Activated naive CD8-positive, alpha-beta T cell (primary cell): ENCODE results near the gene NBEA.

Experiments
- H3K27ac Mint-ChIP-seq: one replicate; pipeline ENCODE4 v1.8.0; 2021; ENCODE audit warnings: mixed read lengths
- H3K27me3 Mint-ChIP-seq: one replicate; pipeline ENCODE4 v1.8.0; 2021; ENCODE audit warnings: mixed read lengths
- H3K36me3 Mint-ChIP-seq: one replicate; pipeline ENCODE4 v1.8.0; 2021; ENCODE audit warnings: mixed read lengths
- H3K4me1 Mint-ChIP-seq: one replicate; pipeline ENCODE4 v1.8.0; 2021; ENCODE audit warnings: low read depth, mixed read lengths
- H3K4me3 Mint-ChIP-seq: one replicate; pipeline ENCODE4 v1.8.0; 2021; ENCODE audit warnings: mild to moderate bottlenecking, mixed read lengths
- H3K9me3 Mint-ChIP-seq: one replicate; pipeline ENCODE4 v1.8.0; 2021; ENCODE audit warnings: low read depth, mixed read lengths

NBEA gene

GRCh38 chr13:35598233-35598632 is 656.2 kb downstream of the NBEA start:
- Mint-ChIP-seq H3K9me3 (no peaks in the 10 kb centered on the region), H3K4me3 (no peak overlapping the region)

GRCh38 chr13:35598790-35599369 is 656.8 kb downstream of the NBEA start:
- H3K27me3 Mint-ChIP-seq, result no peaks in the 10 kb centered on the region
- no peak overlapping the region for H3K27ac Mint-ChIP-seq
- no peaks in the 10 kb centered on the region for H3K9me3 Mint-ChIP-seq
- H3K36me3 Mint-ChIP-seq, result no peaks in the 10 kb centered on the region
- no peak overlapping the region for H3K4me3 Mint-ChIP-seq
- no peaks in the 10 kb centered on the region for H3K4me1 Mint-ChIP-seq

More at GRCh38 chr13:35598233-35598632, 656.2 kb downstream of the NBEA start:
- no peaks in the 10 kb centered on the region for H3K27me3 Mint-ChIP-seq
- no peaks in the 10 kb centered on the region for H3K36me3 Mint-ChIP-seq
- no peaks in the 10 kb centered on the region for H3K4me1 Mint-ChIP-seq
- H3K27ac Mint-ChIP-seq, result no peak overlapping the region

GRCh38 chr13:35599384-35599783 is 657.3 kb downstream of the NBEA start:
- no peaks in the 10 kb centered on the region for H3K4me1 Mint-ChIP-seq
- no peaks in the 10 kb centered on the region for H3K36me3 Mint-ChIP-seq
- H3K4me3 Mint-ChIP-seq, result no peak overlapping the region
- H3K9me3 Mint-ChIP-seq, result no peaks in the 10 kb centered on the region
- no peaks in the 10 kb centered on the region for H3K27me3 Mint-ChIP-seq
- no peak overlapping the region for H3K27ac Mint-ChIP-seq

GRCh38 chr13:35600137-35600536 is 658.1 kb downstream of the NBEA start:
- Mint-ChIP-seq H3K27ac (no peak overlapping the region), H3K4me1 (no peaks in the 10 kb centered on the region), H3K27me3 (no peaks in the 10 kb centered on the region), H3K4me3 (no peak overlapping the region), H3K9me3 (no peaks in the 10 kb centered on the region), H3K36me3 (no peaks in the 10 kb centered on the region)

GRCh38 chr13:35603593-35604285 is 661.7 kb downstream of the NBEA start:
- H3K27ac Mint-ChIP-seq, result no peak overlapping the region

GRCh38 chr13:35614666-35615065 is 672.6 kb downstream of the NBEA start:
- Mint-ChIP-seq H3K27me3 (no peaks in the 10 kb centered on the region), H3K27ac (no peak overlapping the region), H3K4me1 (no peaks in the 10 kb centered on the region), H3K9me3 (no peaks in the 10 kb centered on the region), H3K4me3 (no peak overlapping the region), H3K36me3 (peaks cover 2% of the 10 kb centered on the region)

More at GRCh38 chr13:35603593-35604285, 661.7 kb downstream of the NBEA start:
- no peaks in the 10 kb centered on the region for H3K36me3 Mint-ChIP-seq
- no peaks in the 10 kb centered on the region for H3K9me3 Mint-ChIP-seq
- H3K4me1 Mint-ChIP-seq, result no peaks in the 10 kb centered on the region
- no peak overlapping the region for H3K4me3 Mint-ChIP-seq
- H3K27me3 Mint-ChIP-seq, result no peaks in the 10 kb centered on the region

- no peaks in the 10 kb centered on the region for H3K27me3 Mint-ChIP-seq
- no peak overlapping the region for H3K27ac Mint-ChIP-seq
- no peaks in the 10 kb centered on the region for H3K9me3 Mint-ChIP-seq
- peaks cover 9% of the 10 kb centered on the region for H3K4me1 Mint-ChIP-seq
- H3K36me3 Mint-ChIP-seq, result peaks cover 2% of the 10 kb centered on the region
- H3K4me3 Mint-ChIP-seq, result no peak overlapping the region
Measured at GRCh38 chr13:35617420-35617819, 675.4 kb downstream of the NBEA start.

- no peak overlapping the region for H3K27ac Mint-ChIP-seq
- H3K27me3 Mint-ChIP-seq, result no peaks in the 10 kb centered on the region
- no peaks in the 10 kb centered on the region for H3K36me3 Mint-ChIP-seq
- no peak overlapping the region for H3K4me3 Mint-ChIP-seq
- peaks cover 9% of the 10 kb centered on the region for H3K4me1 Mint-ChIP-seq
- H3K9me3 Mint-ChIP-seq, result no peaks in the 10 kb centered on the region
Measured at GRCh38 chr13:35618565-35619083, 676.6 kb downstream of the NBEA start.

GRCh38 chr13:35621989-35622388 is 679.9 kb downstream of the NBEA start:
- no peak overlapping the region for H3K27ac Mint-ChIP-seq
- no peak overlapping the region for H3K4me3 Mint-ChIP-seq
- peaks cover 9% of the 10 kb centered on the region for H3K4me1 Mint-ChIP-seq
- H3K27me3 Mint-ChIP-seq, result no peaks in the 10 kb centered on the region
- H3K36me3 Mint-ChIP-seq, result no peaks in the 10 kb centered on the region
- no peaks in the 10 kb centered on the region for H3K9me3 Mint-ChIP-seq

- Mint-ChIP-seq H3K9me3 (no peaks in the 10 kb centered on the region), H3K36me3 (peaks cover 2% of the 10 kb centered on the region), H3K4me3 (no peak overlapping the region), H3K27me3 (no peaks in the 10 kb centered on the region), H3K4me1 (no peaks in the 10 kb centered on the region), H3K27ac (no peak overlapping the region)
Measured at GRCh38 chr13:35629026-35629425, 687.0 kb downstream of the NBEA start.

GRCh38 chr13:35630551-35631275 is 688.6 kb downstream of the NBEA start:
- H3K9me3 Mint-ChIP-seq, result no peaks in the 10 kb centered on the region
- H3K4me1 Mint-ChIP-seq, result no peaks in the 10 kb centered on the region
- H3K27ac Mint-ChIP-seq, result no peak overlapping the region
- peaks cover 2% of the 10 kb centered on the region for H3K36me3 Mint-ChIP-seq
- no peak overlapping the region for H3K4me3 Mint-ChIP-seq
- no peaks in the 10 kb centered on the region for H3K27me3 Mint-ChIP-seq

- no peaks in the 10 kb centered on the region for H3K9me3 Mint-ChIP-seq
- H3K4me3 Mint-ChIP-seq, result no peak overlapping the region
- H3K27ac Mint-ChIP-seq, result no peak overlapping the region
- H3K36me3 Mint-ChIP-seq, result peaks cover 2% of the 10 kb centered on the region
- H3K4me1 Mint-ChIP-seq, result no peaks in the 10 kb centered on the region
- no peaks in the 10 kb centered on the region for H3K27me3 Mint-ChIP-seq
Measured at GRCh38 chr13:35631666-35632065, 689.6 kb downstream of the NBEA start.

GRCh38 chr13:35643625-35644024 is 701.6 kb downstream of the NBEA start:
- Mint-ChIP-seq H3K9me3 (no peaks in the 10 kb centered on the region), H3K4me1 (no peaks in the 10 kb centered on the region), H3K27me3 (no peaks in the 10 kb centered on the region), H3K27ac (no peak overlapping the region), H3K36me3 (no peaks in the 10 kb centered on the region), H3K4me3 (no peak overlapping the region)

GRCh38 chr13:35646056-35646774 is 704.1 kb downstream of the NBEA start:
- no peaks in the 10 kb centered on the region for H3K9me3 Mint-ChIP-seq
- H3K36me3 Mint-ChIP-seq, result peaks cover 5% of the 10 kb centered on the region
- no peak overlapping the region for H3K27ac Mint-ChIP-seq
- no peaks in the 10 kb centered on the region for H3K27me3 Mint-ChIP-seq
- H3K4me3 Mint-ChIP-seq, result no peak overlapping the region
- H3K4me1 Mint-ChIP-seq, result no peaks in the 10 kb centered on the region

GRCh38 chr13:35648201-35648600 is 706.1 kb downstream of the NBEA start:
- Mint-ChIP-seq H3K27ac (no peak overlapping the region), H3K9me3 (no peaks in the 10 kb centered on the region), H3K36me3 (peaks cover 8% of the 10 kb centered on the region), H3K4me3 (no peak overlapping the region), H3K27me3 (no peaks in the 10 kb centered on the region), H3K4me1 (no peaks in the 10 kb centered on the region)
